Fibroblast of the conjunctiva (primary cell): Measurements from ENCODE around the gene ARPP21.

Source experiments
- DNase-seq: peaks from one replicate; pipeline ENCODE4 v3.0.0-alpha.2; 2010; ENCODE audit warnings: low read depth

ARPP21 gene

GRCh38 chr3:35675621-35676020 lies 36.3 kb downstream of the ARPP21 start:
- no peak for DNase-seq

DNA sequence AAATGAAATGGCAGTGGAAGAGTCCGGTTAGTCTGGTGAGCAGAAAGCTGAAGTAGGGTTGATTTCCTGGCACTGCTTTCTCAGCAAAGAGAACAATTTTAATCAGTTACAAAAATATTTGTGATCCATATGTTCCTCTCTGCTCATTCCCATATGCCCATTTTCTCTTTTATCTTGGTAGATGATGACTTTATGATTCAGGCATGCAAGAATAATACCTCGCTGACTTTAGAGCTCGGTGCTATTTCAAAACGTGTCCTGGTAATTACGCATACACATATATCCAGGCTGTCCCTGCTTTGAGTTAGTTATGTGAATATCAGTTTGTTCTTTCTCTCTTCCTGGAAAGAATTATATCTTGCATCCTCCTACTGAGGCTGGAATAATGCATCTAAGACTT lies 38.5 kb downstream of the ARPP21 start:
- DNase-seq: no peak

DNA sequence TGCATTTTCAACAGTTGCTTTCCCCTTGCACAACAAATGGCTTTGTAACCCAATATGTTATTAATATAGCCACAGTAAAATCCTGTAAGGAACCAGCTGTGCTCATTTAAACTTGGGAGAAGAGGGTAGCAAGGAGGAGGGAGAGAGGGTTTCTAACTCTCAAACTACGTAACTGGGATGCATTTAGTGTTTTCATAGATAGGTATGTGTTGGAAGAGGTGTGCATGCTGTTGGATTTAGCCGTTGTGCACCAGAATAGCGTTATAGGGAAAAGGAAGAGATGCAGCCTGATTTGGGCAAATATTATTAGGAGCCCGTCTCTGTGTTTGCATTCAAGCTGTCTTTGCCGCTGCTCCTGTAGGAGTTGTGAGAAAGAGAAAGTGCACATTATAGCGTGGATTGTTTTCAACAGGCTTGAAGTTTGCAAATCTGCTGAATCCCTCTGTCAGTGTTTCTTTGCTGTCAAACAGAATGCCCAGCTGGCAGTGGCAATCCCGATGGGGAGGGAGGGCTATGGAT lies 39.4 kb downstream of the ARPP21 start:
- DNase-seq: no peak

DNA sequence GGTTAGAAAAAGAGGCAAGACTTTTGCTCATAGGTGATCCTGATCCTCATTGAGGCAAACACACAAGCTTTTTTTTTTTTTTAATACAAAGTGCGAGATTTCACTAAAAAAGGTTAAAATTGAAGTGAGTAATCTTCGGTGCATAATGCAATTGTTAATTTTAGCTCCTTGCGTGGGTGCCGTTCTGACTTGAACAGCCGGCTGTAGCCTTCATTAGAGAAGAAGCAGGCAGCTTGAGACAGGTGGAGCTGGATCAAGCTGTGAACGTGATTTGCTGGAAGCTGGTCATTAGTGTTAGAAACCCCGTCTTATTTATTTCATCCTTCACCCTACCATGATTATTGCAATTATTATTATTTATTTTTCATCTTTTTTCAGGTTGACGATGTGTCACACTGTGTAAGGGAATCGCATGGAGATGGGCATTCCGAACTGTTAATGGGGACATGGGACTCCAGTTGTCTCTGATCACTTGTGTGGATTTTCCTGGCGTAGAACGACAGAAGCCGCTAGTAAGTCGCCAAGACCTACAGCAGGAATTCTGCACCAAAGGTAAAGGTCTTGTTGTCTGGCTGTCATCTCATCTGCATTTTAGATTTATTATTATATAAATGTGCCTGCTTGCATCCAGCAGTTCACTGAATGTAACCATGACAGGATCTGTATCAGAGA lies 40.2 kb downstream of the ARPP21 start:
- DNase-seq: no peak

GRCh38 chr3:35680866-35681650 lies 41.7 kb downstream of the ARPP21 start:
- DNase-seq: no peak

DNA sequence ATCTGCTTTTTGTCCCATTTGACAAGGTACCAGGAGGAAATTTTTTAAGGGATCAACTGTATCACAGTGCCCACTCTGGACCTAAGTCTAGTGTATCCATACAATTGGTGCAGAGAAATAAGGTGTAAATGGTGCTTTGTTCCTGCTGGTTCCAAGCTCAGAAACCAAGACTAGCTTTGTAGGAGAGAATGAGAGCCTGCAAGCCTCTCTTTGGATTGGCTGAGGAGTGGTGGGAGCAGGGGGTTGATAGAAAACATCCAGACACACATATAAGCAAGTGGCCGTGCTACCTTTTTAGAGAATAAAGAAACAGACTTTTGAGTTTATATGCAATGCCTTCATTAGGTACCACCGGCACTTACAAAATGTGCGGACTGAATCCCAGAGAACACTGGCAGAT lies 45.8 kb downstream of the ARPP21 start:
- DNase-seq: no peak

GRCh38 chr3:35688826-35689225 lies 49.5 kb downstream of the ARPP21 start:
- DNase-seq: no peak

DNA sequence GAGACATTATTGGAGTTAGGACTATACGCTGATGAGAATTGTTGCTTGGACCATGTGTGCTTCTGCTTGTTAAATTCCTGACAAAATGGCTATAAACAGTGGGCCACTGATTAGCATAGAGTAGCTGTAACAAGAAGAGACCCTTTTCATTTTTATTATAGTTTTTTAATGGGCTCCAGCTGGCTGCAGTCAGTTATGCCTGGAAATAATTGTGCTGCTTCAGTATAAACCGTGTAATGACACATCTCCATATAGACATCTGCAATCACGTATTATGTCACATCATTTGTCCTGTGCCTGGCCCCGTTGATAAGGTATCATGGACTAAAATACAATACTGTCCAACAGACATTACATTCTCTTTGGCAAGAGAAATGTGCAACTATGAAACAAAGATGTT lies 50.9 kb downstream of the ARPP21 start:
- DNase-seq: no peak

GRCh38 chr3:35705904-35706303 lies 66.6 kb downstream of the ARPP21 start:
- DNase-seq: no peak

DNA sequence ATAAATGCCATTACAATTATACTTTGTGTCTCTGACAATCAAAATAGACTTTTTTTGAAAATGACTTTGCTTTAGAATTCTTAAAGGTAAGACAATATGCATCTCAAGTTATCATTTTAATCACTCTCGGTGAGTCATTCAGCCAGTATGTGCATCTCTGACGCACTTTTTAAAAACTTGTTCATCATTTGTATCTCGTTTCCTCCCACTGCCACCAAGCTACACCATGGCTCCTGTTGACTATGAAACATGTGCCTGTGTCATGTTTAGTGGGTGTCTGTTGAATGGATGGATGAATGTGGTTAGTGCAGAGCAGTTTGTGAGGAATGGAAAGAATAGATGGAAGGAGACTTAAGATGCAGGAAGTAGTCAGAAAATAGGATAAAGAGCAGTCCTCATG lies 68.6 kb downstream of the ARPP21 start:
- no peak for DNase-seq

- no peak for DNase-seq
These were observed 69.3 kb downstream of the ARPP21 start for GRCh38 chr3:35708394-35709271.

DNA sequence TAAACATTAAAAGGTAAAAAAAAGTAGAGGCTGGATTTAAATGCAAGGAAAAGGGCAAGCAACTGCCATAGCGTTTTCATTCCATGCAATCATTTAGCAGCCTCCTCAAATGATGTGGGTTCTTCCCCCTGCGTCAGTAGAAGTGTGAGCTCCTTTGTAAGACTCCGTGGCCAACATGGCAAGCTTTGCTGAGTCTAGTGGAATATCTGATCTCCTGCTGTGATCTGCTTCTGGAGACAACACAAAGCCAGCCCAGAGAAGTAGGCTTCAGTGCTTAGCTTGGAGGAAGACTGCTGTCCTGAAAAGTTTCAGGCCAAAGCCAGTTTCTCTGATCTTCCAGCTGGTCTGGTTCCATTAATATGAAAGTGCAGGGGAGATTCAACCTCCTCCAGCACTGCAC lies 70.4 kb downstream of the ARPP21 start:
- no peak for DNase-seq

DNA sequence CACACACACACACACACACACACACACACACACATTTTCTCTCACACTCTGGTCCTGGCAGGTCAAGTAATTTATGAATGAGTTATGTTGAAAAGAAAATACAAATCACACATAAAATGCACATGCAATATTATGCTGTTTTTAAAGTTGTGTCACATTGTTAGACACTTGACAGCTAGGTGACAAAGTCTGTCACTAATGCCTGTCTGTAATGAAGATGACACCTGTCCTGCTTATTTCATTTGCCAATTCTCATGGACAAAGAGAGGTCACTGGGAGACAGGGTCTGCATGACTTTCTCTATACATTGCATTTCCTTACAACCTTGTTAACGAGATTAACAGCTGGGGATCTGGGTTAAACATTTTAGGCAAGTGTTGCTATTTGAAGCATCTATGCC lies 71.2 kb downstream of the ARPP21 start:
- no peak for DNase-seq

GRCh38 chr3:35718921-35719320 lies 79.6 kb downstream of the ARPP21 start:
- no peak for DNase-seq

- no peak for DNase-seq
These were observed 82.3 kb downstream of the ARPP21 start for GRCh38 chr3:35721628-35722027.

- DNase-seq: no peak
These were observed 83.6 kb downstream of the ARPP21 start for GRCh38 chr3:35722902-35723301.

GRCh38 chr3:35723480-35724097 lies 84.3 kb downstream of the ARPP21 start:
- no peak for DNase-seq

- no peak for DNase-seq
These were observed 84.8 kb downstream of the ARPP21 start for GRCh38 chr3:35724106-35724505.

GRCh38 chr3:35727179-35727578 lies 87.9 kb downstream of the ARPP21 start:
- DNase-seq: no peak

DNA sequence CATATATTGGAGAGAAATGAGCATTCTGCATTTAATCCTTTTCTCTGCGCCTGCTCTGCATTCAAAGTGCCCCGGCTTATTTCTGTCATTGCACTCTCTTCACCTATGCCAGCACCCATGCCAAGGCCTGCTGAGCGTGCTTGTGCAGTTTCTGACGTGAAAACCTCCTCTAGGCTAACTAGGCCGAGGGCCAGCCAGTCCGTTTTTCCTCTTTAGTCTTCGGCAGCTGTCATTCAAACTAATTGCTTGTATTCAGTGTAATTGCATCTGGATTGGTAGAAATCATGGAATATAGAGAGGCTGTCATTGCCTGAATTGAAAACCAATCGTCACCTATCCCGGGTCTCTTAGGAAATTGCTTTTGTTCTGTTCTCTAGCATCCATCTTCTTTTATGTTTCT lies 94.0 kb downstream of the ARPP21 start:
- no peak for DNase-seq

- DNase-seq: no peak
These were observed 94.5 kb downstream of the ARPP21 start for GRCh38 chr3:35733864-35734263.

DNA sequence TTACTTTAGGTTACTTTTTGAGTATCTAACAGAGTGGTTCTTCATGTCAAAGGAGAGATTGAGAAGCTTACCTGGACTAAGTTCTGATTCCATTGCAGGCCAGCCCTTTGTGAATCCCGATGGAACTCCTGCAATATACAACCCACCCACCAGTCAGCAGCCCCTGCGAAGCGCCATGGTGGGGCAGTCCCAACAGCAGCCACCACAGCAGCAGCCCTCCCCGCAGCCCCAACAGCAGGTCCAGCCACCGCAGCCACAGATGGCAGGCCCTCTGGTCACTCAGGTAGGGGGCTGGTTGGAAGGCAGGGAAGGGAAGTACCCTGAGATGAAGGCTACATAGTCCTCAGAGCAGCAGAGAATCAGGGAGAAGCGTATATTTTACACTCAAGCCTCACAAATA lies 97.8 kb downstream of the ARPP21 start:
- no peak for DNase-seq
